GM21515 (cell line): ENCODE measurements around the gene GCN1.

Source experiments
- ATAC-seq: cut with Tn5 transposase; IDR thresholded peaks from one replicate; pipeline ENCODE4 v1.9.1; 2021; ENCODE audit not compliant: unreplicated experiment

GCN1 gene

DNA sequence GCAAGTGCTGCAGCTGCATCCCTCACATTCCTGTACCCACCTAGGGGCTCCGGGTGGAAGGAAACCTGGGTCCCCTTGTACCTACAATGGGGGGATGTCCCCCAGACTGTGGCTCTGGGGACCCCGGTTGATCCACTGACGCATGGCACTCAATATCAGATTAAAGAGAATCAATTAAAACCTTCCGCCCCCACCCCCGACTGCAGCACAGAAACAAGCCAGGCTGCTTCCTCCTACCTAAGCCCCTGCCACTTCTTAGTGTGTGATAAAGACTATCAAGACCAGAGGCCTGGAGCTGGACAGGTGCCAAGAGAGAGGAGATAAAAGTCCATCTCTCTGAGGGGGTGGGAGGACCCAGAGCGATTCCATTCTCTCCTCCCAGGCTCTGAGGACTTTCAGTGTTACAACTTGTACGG is 34.6 kb upstream of the GCN1 start:
- no peak for ATAC-seq

DNA sequence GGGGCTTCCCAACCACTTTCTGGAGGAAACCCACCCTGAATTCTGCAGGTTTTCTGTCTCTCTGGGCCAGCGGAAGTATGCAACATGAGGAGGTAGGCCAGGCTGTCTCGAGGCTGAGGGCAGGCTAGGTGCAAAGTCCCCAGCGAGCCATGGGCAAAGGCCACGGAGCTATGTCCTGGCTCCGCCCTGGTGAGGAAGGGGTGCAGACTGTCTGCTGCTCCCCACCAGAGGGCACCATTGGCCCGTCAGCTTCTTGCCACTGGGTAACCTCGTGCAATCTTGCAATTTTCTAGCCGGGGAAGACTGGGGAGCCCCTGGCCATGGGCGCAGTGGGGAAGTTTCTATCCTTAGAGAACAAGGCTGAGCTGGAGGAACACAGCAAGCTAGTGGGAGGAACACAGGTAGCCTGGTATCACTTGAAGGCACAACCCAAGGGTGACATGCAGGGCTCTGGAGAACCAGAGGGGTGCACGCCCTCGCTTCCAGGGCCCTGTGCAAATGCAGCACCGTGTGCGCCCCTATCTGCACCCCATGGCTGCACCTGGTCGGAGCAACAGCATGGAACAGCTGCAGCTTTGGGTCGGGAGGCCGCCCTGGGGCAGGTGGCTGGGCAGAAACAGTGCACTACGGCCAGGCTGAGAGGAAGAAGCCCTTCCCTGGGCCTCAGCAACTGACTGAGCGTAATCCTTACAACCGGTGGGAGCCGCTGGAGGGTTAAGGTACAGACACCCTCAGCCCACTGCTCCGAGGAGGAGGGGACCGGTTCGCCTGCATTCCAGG is 34.0 kb upstream of the GCN1 start:
- peak; percentile 67 for ATAC-seq

DNA sequence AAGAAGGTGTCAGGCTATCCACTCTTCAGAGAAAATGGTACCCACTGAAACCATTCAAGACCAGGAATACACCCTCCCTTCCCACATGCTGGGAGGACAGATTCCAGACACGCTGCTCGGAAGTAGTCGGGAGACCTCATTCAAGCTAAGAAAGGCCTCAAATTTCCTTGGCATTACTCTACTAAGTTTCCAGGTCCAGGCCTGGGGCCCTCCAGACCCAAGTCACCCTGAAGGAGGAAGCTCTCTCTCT is 33.5 kb upstream of the GCN1 start:
- ATAC-seq: no peak

DNA sequence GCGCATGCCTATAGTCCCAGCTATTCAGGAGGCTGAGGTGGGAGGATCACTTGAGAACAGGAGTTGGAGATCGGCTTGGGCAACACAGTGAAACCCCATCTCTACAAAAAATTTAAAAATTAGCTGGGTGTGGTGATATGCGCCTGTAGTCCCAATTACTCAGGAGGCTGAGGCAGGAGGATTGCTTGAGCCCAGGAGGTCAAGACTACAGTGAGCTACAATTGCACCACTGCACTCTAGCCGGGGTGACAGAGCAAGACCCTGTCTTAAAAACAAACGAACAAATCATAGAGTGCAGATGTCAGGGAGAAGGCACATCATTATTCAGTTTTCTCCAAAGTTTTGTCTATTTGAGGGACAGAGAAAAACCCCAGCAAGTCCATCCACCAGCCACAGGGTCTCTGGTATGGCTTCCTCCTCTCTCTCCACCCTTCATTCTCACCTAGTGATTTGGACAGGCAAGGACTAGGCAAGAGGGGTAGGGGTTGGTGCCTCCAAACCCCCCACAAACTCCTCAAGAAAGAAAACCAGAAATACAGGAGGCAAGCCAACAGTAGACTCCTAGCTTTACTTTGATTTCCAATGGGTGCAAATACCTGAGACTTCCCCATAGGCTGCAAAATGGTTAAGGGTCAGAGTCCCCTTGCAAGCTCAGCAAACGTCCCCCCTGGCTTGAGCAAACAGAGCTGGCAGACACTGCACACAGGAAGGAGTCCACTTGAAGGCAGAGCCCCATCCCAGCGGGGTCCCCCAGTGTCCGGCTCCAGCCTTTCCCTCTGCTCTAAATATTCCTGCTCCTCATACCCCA is 32.9 kb upstream of the GCN1 start:
- no peak for ATAC-seq

DNA sequence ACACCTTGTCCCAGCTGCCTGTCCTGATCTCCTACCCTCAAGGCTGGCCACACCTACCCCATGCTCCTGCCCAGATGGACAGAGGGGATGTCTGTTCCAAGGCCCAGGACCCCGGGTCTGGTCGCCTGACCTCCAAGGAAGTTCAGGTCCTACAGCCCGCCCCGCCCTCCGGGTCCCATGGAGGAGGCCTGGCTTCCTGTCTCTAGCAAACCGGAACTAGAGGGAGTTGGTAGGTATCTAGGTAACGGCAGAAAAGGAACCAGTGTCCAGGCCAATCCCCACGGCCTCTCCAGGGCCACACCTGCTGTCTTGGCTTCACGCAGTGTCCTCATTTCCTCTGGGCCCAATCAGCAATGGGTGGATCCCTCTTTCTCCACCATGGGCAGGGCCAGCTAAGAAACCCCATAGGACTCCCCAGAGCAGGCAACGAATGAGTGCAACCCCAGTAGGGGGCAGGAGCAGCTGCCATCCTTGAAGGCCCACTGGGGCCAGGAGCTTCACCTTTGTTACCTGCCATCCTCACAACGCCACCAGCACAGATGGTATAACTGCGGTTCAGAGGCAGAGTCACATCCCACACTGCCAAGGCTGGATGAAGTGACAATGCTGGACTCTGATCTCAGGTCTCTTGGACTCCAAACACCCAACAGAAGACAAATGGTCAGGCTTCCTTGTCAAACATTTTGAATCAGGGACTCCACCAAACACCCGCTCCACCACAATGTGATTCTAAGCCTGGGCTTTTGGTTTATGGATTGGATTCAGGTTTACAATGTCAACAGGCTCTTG is 31.5 kb upstream of the GCN1 start:
- no peak for ATAC-seq

DNA sequence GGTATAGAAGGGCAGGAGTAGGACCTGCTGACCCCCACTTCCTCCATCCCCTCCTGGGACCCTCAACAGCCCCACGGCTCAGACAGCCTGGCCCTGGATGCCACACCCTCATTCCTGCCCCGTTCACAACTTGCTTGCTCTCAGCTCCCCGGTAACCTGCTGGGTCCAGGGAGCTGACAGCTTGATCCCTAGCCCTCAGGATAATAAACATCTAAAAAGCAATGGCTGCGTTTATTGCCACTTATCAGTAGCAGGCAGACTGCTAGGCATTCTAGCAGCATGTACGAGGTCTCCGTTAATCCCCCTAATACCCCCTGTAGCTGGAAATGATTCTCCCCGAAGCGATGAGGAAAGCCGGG is 30.7 kb upstream of the GCN1 start:
- no peak for ATAC-seq

DNA sequence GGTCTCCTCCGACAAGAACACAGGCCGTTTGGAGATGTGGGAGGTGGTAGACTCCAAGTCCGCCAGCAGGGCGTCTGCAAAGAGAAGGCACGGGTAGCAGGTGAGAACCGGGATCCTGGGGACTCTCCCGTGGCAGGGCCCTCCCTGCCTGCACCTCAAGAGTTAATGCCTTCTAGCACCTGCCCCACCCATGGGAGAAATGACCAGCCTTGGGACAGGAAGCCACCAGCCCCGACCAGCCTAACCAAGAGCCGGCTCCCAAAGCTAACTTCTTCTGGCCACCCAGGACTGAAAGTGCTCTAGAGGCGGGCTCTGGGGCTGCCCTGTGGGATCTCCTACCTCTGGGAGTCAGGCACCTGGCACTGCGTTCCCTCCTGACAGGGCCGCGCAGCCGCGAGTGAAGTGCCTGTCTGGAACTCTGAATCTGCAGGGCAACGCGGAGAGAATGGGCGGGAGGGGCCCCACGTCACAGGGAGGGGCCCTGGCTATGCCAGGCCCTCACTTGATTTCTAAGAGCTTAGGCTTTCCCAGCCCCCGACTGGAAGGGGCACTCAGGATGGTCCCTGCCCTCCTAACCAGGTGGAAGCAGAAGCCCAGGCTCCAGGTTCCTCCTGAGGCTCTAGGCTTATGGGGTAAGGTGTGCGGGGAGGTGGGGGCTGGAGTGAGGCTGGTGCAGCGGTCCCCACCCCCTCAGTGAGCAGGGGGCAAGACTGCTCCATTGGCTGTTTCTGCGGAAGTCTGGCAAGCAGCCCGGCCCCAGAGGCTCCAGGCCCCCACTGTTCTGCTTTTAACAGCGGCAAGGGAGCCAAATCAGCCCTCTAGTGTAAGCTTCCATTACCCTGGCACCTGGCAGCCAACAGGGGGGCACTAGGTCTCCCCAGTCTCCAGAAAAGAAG is 30.0 kb upstream of the GCN1 start:
- ATAC-seq: no peak

DNA sequence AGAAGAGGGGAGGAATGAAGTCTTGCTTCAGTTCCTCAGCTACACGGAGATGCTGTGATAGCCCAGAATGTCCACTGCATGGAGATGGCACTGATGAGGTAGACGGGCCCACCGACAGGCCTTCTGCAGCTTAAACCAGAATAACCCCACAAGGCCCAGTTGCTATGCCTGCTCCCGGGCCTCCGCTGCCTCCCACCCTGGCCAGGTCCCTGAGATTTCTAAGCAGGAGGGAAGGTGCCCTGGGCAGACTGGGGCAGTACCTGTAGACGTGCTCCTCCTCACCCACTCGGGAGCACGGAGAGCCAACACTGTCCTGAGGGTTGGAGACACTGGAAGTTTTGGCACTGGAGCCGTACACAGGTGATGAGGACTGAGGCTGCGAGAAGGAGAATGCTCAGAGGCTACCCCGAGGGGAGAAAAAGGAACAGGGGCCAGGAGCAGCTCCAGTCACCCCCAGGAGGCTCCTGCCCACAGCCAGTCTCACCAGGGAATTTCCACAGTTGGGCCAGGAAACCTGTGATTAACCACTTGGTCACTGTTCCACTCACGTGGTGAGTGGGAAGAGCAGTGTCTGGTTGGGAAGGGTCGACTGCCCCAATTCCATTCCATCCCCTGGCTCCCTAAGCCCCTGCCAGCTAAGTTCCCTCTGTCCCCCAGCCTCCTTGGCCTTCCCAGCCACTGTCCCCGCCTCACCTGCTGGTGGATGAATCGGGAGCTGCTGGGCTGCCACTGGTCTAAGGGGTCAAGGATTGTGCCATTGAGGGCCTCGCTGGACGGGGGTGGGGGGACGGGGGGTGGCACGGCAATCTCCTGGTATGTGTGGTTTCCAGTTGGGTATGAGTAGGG is 29.2 kb upstream of the GCN1 start:
- no peak for ATAC-seq

DNA sequence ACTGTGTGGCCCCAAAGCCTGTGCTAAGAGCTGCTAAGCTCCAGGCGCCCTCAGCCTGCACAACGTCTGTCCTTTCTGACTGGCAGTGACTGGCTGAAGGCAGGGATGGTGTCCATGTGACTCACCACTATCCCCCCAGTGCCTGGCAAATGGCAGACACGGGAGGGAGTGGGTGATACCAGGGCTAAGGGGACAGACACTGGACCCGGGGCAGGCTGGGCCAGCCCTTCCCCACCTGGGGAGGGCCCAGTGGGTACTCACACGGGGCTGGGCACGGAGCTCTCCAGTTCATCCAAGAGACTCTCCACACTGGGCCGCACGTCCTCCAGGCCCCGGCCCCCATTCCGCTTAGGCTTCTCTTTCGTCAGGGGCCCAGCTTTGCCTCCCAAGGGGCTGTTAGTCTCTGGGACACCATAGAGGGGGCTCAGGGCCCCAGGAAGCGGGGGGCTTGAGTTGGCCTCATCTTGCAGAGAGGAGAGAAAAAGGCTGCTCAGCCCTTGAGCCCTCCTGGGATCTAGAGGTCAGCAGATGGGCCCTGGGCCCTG is 27.8 kb upstream of the GCN1 start:
- no peak for ATAC-seq

DNA sequence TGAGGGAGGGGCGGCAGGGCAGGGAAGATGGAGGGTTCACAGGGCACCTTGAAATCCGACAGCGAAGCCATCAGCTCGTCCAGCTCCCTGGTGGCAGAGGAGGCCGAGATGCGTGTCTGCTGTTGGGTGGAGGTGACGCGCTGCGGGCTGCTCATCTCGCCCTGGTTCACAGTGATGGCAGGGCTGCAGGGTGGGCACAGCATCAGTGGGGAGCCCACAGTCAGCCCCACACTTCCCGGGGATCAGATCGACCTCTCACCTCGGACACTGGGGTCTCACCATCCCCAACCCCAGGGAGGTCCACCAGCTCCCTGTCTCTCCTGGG is 27.0 kb upstream of the GCN1 start:
- ATAC-seq: no peak

DNA sequence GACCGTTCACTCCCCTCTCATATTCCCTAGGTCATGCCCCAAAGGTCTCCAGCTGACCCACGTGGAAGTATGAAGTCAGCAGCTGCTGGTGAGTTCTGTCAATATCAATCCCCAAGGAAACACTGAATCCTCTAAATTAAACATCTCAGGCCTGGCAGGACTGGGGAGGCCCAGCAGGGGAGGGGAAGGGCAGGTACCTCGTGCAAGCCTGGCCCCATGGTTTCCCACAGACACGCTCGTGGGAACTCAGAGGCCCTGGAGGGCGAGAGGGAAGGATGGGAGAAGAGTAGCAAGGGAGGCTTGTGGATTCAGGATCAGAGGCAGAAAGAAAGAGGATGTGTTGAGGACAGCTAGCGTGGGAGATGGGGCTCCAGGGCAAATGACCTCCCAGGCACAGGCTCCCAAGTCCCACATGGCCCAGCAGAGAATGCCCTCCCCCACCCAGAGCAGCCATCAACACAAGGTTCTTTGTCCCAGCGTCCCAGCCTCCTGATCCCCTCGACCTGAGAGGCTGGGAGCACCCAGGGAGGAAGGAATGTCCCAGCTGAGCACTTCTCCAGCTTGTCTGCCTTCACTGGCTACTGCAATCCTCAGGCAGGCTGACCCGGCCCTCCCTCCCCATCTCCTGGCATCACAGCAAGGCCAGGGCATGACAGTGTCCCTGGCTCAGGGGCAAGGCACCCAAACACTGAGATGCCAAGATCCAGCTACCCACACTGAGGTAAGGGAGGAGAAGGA is 26.5 kb upstream of the GCN1 start:
- no peak for ATAC-seq

DNA sequence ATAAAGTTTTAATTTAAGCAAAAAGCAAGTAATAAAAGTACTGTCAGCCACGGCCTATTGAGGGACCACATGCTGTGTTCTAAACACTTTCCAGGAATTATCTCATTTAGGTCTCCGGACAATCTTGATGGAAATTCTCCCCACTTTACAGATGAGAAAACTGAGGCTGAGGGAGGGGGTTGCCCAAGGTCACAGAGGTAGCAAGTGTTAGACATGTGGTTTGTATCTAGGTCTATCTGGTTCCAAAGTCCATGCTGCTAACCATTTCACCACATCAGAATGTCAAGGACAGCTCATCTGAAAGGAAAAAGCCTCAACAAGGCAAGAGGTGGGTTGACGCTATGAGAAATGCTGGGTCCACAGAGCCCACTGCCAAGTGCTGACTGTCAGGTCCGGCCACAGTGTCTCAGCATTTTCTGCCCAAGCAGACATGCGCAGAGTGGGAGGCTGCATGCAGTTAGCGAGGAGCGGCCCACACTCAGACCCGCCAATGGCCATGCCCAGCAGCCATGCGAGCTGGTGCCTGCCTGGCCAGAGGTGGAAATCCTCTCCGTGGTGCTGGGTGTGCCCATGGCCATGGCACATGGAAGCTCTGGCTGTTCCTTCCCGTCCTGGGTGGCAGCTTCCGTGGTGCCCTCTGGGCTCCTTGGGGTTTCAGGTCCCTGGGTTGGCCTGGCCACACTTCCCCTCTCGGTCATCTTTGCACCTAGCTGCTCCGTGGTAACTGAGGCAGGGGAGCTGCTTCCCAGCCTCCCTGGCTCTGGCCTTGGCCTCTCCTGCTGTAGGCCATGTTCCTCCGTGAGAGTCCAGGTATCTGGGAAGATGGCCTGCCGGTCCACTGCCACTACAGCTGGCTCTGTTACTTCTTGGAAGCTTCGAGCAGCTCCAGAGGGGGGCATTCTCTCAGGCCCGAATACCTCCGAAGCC is 24.4 kb upstream of the GCN1 start:
- ATAC-seq: no peak

DNA sequence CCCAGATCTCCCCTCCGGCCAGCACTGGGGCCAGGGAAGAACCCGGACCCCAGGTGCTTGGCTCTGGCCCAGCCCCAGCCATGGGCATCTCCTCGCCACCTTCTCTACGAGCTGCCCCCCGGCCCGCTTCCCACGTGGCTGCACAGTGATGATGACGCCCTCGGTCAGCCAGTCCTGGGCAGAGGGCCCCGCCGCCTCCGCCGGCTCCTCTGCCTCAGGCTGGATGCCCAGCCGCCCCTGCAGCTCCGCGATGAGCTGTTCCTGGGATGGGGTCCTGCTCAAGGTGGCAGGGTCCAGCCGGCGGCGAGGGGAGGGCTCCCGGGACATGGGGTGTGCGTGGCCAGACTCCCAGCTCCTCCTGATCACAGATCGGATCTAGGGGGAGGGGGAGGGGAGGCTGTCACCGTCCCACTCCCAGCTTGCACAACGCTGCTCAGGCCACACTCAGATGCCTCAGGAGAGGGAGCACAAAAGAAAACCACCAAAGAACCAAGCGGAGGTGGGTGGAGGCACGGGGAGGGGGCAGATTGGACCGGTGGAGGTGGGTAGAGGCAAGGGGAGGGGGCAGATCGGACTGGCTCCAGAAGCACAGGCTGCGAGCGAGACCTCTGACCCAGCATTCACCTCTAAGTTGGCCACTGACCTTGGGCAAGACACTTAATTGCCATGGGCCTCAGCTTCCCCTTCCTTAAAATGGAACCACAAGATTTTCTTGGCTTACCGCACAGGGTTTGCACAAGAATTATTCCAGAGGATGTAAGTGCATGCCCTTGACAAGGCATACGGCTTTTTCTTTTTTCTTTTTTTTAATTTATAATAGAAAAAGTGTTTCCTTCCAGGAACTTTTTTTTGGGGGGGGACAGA is 22.5 kb upstream of the GCN1 start:
- ATAC-seq: no peak

DNA sequence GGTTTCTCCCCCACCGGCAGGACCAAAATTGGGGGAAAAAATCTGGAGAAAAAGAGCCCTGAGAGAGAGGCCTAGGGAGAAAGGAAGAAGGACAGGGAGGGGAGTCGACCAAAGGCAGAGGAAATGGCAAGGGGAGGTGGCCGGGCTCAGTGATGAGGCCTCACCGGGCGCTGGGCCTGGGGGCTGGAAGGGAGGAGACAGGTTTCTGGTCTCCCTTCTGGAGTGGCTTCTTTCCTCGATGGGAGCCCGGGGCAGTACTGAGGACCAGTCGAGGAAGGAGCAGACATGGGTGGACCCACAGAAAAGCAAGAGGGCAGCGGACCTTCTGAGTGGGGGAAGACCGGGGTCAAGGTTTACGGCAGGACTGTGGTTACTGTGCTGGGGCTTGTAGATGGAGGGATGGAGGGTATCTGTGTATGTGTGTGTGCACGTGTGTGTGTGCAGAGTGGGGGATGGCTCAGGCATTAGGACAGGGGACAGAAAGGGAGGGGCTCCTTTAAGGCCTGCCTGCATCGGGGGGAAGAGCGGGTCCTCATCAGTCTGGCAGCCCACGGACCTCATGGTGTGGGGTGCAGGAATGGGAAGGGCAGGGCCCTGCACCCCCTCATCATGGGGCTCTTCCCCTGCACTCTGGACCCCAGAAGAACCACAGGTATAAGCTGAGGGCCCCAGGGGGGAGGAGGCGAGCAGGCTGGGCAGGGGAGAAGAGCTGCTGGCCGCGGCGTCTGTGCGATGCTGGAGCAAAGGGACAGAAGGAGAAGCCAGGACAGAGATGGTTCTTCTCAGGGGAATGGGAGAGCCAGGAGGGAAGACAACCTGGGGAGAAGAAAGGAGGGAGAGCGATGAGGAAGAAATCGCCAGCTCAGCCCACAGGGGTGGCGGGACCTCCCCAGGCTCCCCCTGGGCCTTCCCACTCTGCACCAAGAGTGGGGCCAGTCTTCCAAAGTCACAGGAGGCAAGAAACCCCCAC is 21.5 kb upstream of the GCN1 start:
- ATAC-seq: no peak

DNA sequence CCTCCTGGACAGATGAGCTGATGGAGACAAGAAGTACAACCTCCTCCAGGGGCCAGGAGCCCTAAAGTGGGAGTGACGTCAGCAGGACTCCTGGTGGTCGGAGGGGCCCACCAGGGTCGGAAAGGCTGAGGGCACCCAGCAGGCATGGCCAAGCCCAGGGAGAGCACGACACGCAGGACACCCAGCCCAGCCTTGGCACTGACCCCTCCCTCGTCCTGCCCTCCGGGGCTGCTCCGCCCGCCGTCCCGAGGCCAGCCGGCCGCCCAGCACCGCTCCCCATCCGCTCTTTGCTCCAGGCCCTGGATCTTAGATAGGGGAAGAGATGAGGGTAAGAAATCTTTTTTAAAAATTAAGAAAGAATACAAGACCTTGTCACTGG is 20.8 kb upstream of the GCN1 start:
- ATAC-seq: no peak

DNA sequence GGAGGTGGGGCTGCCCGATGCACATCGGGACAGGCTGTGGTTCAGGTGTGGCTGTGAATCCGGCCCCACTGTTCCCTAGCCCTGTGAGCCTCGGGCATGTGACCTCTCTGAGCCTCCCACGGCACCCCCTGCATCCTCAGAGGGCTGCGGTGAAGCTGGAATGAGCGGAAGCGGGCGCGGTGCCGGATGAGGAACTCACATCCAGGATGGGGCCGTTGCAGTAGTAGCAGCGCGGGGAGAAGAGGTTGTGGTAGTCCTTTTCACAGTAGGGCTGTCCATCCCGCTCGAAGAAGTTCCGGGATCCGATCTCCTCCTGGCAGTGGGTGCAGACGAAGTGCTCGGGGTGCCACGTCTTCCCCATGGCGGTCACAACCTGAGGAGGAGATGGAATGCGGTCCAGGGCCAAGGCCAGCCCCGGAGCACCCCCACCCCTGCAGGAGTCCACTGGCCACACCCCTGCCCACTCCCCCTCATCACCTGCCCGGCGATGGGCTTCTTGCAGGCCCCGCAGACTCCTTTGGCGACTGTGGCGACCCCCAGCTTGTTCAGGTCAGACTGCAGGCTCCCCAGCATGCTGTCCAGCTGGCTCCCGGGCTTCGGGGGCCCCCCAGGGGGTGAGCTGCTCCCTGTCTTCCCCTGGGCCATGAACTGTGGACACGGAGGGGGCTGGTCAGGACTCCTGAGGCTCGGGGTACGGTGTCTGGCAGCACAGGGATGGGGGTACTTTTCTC is 20.3 kb upstream of the GCN1 start:
- ATAC-seq: no peak
